ENCODE measurements around the gene ZNF70.

GRCh38 chr22:23743303-23743705, 7.6 kb downstream of the ZNF70 start:
- no peak for TF ChIP-seq POLR2A (IDR thresholded peaks at IDR 0.05; ENCODE audit: low read length)
- TF ChIP-seq GATA1 (IDR thresholded peaks at IDR 0.05; ENCODE audit: low read depth, low read length), result no peak

Measured in erythroblast (primary cell).